Measurements from ENCODE around the gene PALLD. TPM values are rescaled to one million over a fixed set of nuclear protein-coding genes. Genes with fewer than 3 reads are reported as not detected.

PALLD gene
- total RNA-seq, 8 experiments from 2014 or later = 15.5 to 50.3 (median 24.3) TPM

- Histone ChIP-seq H3K4me3 (no peak overlapping the region), H3K27ac (no peak overlapping the region), H3K4me1 (replicated peaks in 1 of 2) (no peaks in the 10 kb centered on the region)
- ATAC-seq (replicated peaks in 6 of 8) = no peak
- 63 to 100% (median 100%) methylated on average over 1 of the region's 1 CpG; no CpG with 5 or more reads in 1 of the 10 experiments for WGBS, 10 experiments
- in situ Hi-C loops (cut with MboI; ENCODE audit: low pct_unique_long_range_greater_than_20kb in 2 of 9, low sequenced_read_pairs in 9 of 9, unreplicated experiment in 9 of 9) = no loop called here
Measured at GRCh38 chr4:168519576-168519975, 22.7 kb downstream of the PALLD start.

DNA sequence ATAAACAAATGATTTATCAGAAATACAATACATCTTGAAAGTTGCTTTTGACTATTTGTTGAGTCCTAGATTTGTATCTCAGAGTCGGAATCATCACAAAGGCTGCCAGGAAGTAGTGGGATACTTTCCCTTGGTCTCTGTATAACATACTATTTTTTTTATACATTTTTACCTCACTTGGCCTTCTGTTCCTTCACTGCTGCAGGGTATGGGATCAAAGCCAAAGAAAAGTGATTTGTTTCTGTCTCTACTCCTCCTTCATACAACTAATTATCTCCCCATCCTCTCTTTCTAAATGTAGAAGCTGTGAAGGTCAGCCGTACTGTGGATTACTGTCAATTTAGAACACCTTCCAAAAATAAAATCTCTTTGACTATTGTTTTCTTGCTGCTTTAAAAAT lies 24.9 kb downstream of the PALLD start:
- H3K4me3 ChIP-seq = no peak overlapping the region
- 41 to 100% (median 82%) methylated on average over 1 to 2 of the region's 2 CpGs for WGBS, 10 experiments
- ATAC-seq (replicated peaks in 6 of 8) = no peak

DNA sequence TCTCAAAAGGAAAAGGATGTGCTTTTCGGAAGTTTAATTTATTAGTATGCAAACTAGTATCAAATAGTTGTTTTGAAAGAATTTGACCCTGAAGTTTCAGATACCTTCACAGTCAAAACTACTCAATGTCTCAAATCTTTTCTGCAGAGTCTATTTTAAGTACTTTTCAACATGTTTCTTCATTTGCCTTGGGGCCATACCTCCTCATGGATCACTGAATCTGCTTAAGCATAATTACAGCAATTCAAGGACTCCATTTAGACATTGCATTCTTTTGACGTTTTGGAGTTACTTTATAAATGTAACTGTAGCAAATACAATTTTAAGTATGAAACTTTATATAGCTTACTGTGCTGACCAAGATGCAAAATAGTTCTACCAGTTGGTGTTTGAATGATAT lies 25.5 kb downstream of the PALLD start:
- Histone ChIP-seq H3K4me1 (replicated peaks in 1 of 2) (no peaks in the 10 kb centered on the region), H3K4me3 (no peak overlapping the region), H3K27ac (no peak overlapping the region)
- in situ Hi-C loops (cut with MboI; ENCODE audit: low pct_unique_long_range_greater_than_20kb in 2 of 9, low sequenced_read_pairs in 9 of 9, unreplicated experiment in 9 of 9) = no loop called here
- 31 to 94% (median 71%) methylated on average over 1 to 2 of the region's 2 CpGs; no CpG with 5 or more reads in 1 of the 10 experiments for WGBS, 10 experiments
- peak in 2 of 8 experiments; percentile 44 to 45 for ATAC-seq (replicated peaks in 6 of 8)

More for the DNA sequence above, 24.9 kb downstream of the PALLD start:
- in situ Hi-C loops (cut with MboI; ENCODE audit: low pct_unique_long_range_greater_than_20kb in 2 of 9, low sequenced_read_pairs in 9 of 9, unreplicated experiment in 9 of 9) = no loop called here
- Histone ChIP-seq H3K27ac (no peak overlapping the region), H3K4me1 (replicated peaks in 1 of 2) (no peaks in the 10 kb centered on the region)

GRCh38 chr4:168522829-168523489 lies 26.1 kb downstream of the PALLD start:
- Histone ChIP-seq H3K4me1 (replicated peaks in 1 of 2) (no peaks in the 10 kb centered on the region), H3K27ac (no peak overlapping the region)
- in situ Hi-C loops (cut with MboI; ENCODE audit: low pct_unique_long_range_greater_than_20kb in 2 of 9, low sequenced_read_pairs in 9 of 9, unreplicated experiment in 9 of 9) = no loop called here

DNA sequence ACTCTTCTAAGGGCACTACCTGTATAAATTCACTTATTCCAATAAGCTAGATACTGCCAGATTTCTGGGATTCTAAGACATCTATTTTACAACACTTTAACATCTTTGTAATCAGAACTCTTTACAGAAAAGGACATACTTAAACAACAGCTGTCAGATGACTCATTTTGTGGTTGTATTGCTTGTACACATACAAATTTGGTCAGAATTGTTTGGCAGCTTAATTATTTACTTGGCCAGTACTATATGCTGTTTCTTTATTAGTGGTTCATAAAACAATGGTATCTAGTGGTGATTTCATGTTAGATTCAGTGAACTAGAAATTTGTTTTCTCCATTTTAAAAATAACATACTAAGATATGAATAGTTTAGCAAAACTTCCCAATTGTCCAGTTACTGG lies 27.2 kb downstream of the PALLD start:
- ATAC-seq (replicated peaks in 6 of 8) = peak in 2 of 8 experiments; percentile 67 to 79
- in situ Hi-C loops (cut with MboI; ENCODE audit: low pct_unique_long_range_greater_than_20kb in 2 of 9, low sequenced_read_pairs in 9 of 9, unreplicated experiment in 9 of 9) = no loop called here
- no peaks in the 10 kb centered on the region for H3K4me1 ChIP-seq (replicated peaks in 1 of 2)
- H3K4me3 ChIP-seq = no peak overlapping the region
- H3K27ac ChIP-seq = no peak overlapping the region

More at GRCh38 chr4:168522829-168523489, 26.1 kb downstream of the PALLD start:
- no peak for ATAC-seq (replicated peaks in 6 of 8)
- H3K4me3 ChIP-seq = no peak overlapping the region
- WGBS, 10 experiments = 50 to 100% (median 92%) methylated on average over 1 of the region's 2 CpGs; no CpG with 5 or more reads in 3 of the 10 experiments

GRCh38 chr4:168524897-168525296 lies 28.0 kb downstream of the PALLD start:
- H3K27ac ChIP-seq = no peak overlapping the region
- WGBS, 10 experiments = 57 to 86% (median 75%) methylated on average over 1 to 3 of the region's 3 CpGs
- in situ Hi-C loops (cut with MboI; ENCODE audit: low pct_unique_long_range_greater_than_20kb in 2 of 9, low sequenced_read_pairs in 9 of 9, unreplicated experiment in 9 of 9) = no loop called here
- ATAC-seq (replicated peaks in 6 of 8) = no peak
- no peaks in the 10 kb centered on the region for H3K4me1 ChIP-seq (replicated peaks in 1 of 2)
- H3K4me3 ChIP-seq = no peak overlapping the region

DNA sequence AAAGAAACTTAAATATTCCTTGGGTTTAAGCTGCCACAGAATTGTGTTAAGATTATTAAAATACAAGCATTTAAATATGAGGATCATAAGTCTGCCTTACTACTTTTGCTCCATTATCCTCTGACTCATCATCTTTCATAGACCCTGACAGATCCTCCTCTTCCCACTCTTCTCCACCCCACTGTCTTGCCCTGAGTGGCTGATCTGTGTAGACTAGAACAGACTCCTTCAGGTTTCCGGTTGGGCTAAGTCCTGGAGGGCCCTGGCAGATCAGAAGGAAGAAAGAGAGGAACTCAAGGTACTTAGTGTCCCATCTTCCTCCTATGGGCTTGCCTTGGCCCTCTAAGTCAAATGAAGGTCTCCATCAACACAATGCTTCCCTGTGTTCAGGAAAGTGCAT lies 30.7 kb downstream of the PALLD start:
- no peaks in the 10 kb centered on the region for H3K4me1 ChIP-seq (replicated peaks in 1 of 2)
- H3K4me3 ChIP-seq = no peak overlapping the region
- 80 to 100% (median 92%) methylated on average over 1 of the region's 1 CpG; no CpG with 5 or more reads in 6 of the 10 experiments for WGBS, 10 experiments
- in situ Hi-C loops (cut with MboI; ENCODE audit: low pct_unique_long_range_greater_than_20kb in 2 of 9, low sequenced_read_pairs in 9 of 9, unreplicated experiment in 9 of 9) = no loop called here
- H3K27ac ChIP-seq = no peak overlapping the region
- peak in 1 of 8 experiments; percentile 43 for ATAC-seq (replicated peaks in 6 of 8)

GRCh38 chr4:168528131-168528949 lies 31.5 kb downstream of the PALLD start:
- Histone ChIP-seq H3K27ac (no peak overlapping the region), H3K4me1 (replicated peaks in 1 of 2) (no peaks in the 10 kb centered on the region), H3K4me3 (no peak overlapping the region)
- in situ Hi-C loops (cut with MboI; ENCODE audit: low pct_unique_long_range_greater_than_20kb in 2 of 9, low sequenced_read_pairs in 9 of 9, unreplicated experiment in 9 of 9) = no loop called here
- WGBS, 10 experiments = 18 to 100% (median 82%) methylated on average over 2 to 8 of the region's 8 CpGs
- ATAC-seq (replicated peaks in 6 of 8) = no peak

DNA sequence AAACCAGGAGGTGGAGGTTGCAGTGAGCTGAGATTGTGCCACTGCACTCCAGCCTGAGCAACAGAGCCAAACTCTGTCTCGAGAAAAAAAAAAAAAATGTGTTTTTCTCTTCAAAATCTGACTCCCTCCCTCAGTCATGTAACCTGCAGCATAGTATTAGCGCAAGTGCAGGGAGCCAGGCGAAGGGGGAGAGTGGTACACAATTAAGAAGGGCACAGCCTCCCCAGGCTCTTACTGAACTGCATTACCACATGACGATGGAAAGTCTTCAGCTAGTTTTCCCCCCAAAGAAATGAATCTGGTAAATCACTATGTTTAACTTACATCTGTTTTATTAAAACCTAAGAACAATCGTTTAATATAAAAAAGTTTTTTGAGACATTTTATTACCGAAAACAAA lies 32.4 kb downstream of the PALLD start:
- H3K27ac ChIP-seq = no peak overlapping the region
- in situ Hi-C loops (cut with MboI; ENCODE audit: low pct_unique_long_range_greater_than_20kb in 2 of 9, low sequenced_read_pairs in 9 of 9, unreplicated experiment in 9 of 9) = no loop called here
- no peak overlapping the region for H3K4me3 ChIP-seq
- no peaks in the 10 kb centered on the region for H3K4me1 ChIP-seq (replicated peaks in 1 of 2)
- 41 to 100% (median 82%) methylated on average over 1 to 6 of the region's 6 CpGs for WGBS, 10 experiments
- ATAC-seq (replicated peaks in 6 of 8) = no peak

- Histone ChIP-seq H3K4me3 (no peak overlapping the region), H3K27ac (no peak overlapping the region), H3K4me1 (replicated peaks in 1 of 2) (no peaks in the 10 kb centered on the region)
- in situ Hi-C loops (cut with MboI; ENCODE audit: low pct_unique_long_range_greater_than_20kb in 2 of 9, low sequenced_read_pairs in 9 of 9, unreplicated experiment in 9 of 9) = no loop called here
- 80 to 95% (median 91%) methylated on average over 1 to 4 of the region's 4 CpGs; no CpG with 5 or more reads in 1 of the 10 experiments for WGBS, 10 experiments
- ATAC-seq (replicated peaks in 6 of 8) = no peak
Measured at GRCh38 chr4:168531305-168531704, 34.5 kb downstream of the PALLD start.

GRCh38 chr4:168534535-168534934 lies 37.7 kb downstream of the PALLD start:
- in situ Hi-C loops (cut with MboI; ENCODE audit: low pct_unique_long_range_greater_than_20kb in 2 of 9, low sequenced_read_pairs in 9 of 9, unreplicated experiment in 9 of 9) = no loop called here
- ATAC-seq (replicated peaks in 6 of 8) = no peak
- 50 to 100% (median 87%) methylated on average over 1 of the region's 1 CpG; no CpG with 5 or more reads in 2 of the 10 experiments for WGBS, 10 experiments
- Histone ChIP-seq H3K4me3 (no peak overlapping the region), H3K27ac (no peak overlapping the region), H3K4me1 (replicated peaks in 1 of 2) (no peaks in the 10 kb centered on the region)

GRCh38 chr4:168535689-168536088 lies 38.8 kb downstream of the PALLD start:
- 0 to 80% (median 66%) methylated on average over 1 to 5 of the region's 5 CpGs; no CpG with 5 or more reads in 2 of the 10 experiments for WGBS, 10 experiments
- H3K27ac ChIP-seq = no peak overlapping the region
- in situ Hi-C loops (cut with MboI; ENCODE audit: low pct_unique_long_range_greater_than_20kb in 2 of 9, low sequenced_read_pairs in 9 of 9, unreplicated experiment in 9 of 9) = no loop called here
- H3K4me1 ChIP-seq (replicated peaks in 1 of 2) = no peaks in the 10 kb centered on the region
- H3K4me3 ChIP-seq = no peak overlapping the region
- ATAC-seq (replicated peaks in 6 of 8) = no peak

DNA sequence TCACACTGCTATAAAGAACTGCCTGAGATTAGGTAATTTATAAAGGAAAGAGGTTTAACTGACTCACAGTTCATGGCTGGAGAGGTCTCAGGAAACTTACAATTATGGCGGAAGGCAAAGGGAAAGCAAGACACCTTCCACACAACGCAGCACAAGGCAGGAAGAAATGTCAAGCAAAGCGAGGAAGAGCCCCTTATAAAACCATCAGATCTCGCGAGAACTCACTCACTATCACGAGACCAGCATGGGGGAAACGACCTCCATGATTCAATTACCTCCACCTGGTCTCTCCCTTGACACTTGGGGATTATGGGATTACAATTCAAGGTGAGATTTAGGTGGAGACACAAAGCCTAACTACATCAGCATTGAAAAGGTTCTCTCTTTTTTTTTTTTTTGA lies 39.6 kb downstream of the PALLD start:
- in situ Hi-C loops (cut with MboI; ENCODE audit: low pct_unique_long_range_greater_than_20kb in 2 of 9, low sequenced_read_pairs in 9 of 9, unreplicated experiment in 9 of 9) = no loop called here
- Histone ChIP-seq H3K4me3 (no peak overlapping the region), H3K4me1 (replicated peaks in 1 of 2) (no peaks in the 10 kb centered on the region), H3K27ac (no peak overlapping the region)
- no peak for ATAC-seq (replicated peaks in 6 of 8)
- 50 to 100% (median 81%) methylated on average over 1 to 7 of the region's 7 CpGs for WGBS, 10 experiments
